Stimulated activated CD8-positive, alpha-beta memory T cell treated with anti-CD3 and anti-CD28 coated beads, Interleukin-7, amount 100 ng/mL, for 1 hour (primary cell): ENCODE data around the gene GOLGA8K.
"Not testable (repeated sequence)": the region's sequence is repeated elsewhere in the genome, so short reads cannot be mapped to it uniquely, and the experiment has no call there.

ENCODE experiments used
- DNase-seq, 2 donors: peaks; one replicate each; pipeline ENCODE4 v3.0.0-alpha.2; 2020; ENCODE audit warnings: low read depth in 2 of 2

GOLGA8K gene

GRCh38 chr15:32356909-32357308 is 46.2 kb downstream of the GOLGA8K start:
- DNase-seq = not testable (repeated sequence)

GRCh38 chr15:32352748-32353147 is 50.3 kb downstream of the GOLGA8K start:
- not testable (repeated sequence) for DNase-seq

GRCh38 chr15:32350563-32351220 is 52.4 kb downstream of the GOLGA8K start:
- not testable (repeated sequence) for DNase-seq

- DNase-seq = not testable (repeated sequence)
Observed at GRCh38 chr15:32347037-32347436, 56.1 kb downstream of the GOLGA8K start.

GRCh38 chr15:32345978-32346547 is 57.0 kb downstream of the GOLGA8K start:
- not testable (repeated sequence) for DNase-seq

GRCh38 chr15:32343921-32344320 is 59.2 kb downstream of the GOLGA8K start:
- DNase-seq = not testable (repeated sequence)
